NCI-H1417 treated with DMSO at 0.1 percent for 48 hours (cell line): ENCODE results near the gene RAN.
"Not testable (repeated sequence)": the region's sequence is repeated elsewhere in the genome, so short reads cannot be mapped to it uniquely, and the experiment has no call there.

Experiments used
- DNase-seq: peaks from one replicate; lab custom pipeline; 2025; lab: John Stamatoyannopoulos, UW

The RAN gene

DNA sequence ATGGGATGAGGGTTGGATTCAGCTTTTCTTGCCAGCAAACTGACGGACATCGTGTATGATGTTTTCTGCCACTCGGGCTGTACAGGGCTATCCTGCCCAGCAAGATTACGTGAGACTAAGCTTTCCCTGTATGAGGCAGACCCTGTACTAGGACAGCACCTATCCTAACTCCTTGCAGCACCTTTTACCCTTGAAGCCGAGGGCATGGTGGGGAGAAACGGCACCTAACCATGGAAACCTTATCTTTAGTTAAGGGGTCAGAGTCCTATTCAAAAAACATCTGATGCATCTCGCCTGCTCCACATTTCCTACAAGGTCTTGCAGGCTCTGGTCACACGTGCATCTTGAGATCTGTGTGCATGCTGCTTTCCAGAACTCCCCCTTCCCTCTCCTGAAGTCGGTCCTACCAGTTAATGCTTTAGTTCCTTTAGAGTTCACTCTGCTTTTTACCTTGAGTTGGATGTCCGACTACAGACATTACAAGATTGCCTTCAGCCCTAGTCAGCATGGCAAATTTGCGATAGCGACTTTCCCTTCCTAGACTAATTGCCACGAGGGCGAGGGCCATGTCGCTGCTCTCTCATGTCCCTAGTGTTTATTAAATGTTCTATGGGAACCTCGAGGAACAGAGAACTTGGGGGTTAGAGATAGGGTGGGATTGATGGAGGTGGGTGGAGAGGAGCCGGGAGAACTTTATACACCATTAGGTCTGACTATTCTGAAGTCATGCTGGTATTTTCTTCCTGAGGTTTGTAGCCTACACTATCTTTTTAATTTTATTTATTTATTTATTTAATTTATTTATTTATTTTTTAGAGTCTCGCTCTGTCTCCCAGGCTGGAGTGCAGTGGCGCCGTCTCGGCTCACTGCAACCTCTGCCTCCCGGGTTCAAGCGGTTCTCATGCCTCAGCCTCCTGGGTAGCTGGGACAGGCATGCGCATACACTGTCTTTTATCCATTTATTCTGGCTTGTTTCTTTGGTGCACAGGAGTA lies 6.6 kb downstream of the RAN start:
- no peak for DNase-seq

DNA sequence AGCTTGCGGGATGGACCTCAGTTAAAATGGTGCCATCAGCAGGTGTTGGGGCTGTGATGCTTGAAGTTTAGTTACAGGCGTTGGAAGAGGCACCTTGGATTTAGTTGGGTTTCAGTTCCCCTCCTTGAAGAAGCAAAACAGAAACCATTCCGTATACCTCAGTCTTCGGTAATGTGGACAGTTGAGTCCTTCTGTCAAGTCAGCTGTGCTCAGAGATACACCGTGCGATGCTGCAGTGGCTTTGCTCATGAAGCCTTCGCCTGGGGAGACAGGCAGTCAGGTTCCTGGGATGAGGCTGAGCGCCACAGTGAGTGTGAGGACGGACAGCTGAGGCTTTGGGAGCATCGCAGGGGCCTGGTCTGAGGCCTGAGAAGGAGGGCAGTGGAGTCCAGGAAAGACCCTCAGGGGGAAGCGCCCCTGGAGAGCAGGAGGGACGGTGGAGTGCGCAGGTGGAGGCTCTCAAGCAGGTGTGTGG lies 7.4 kb downstream of the RAN start:
- no peak for DNase-seq

DNA sequence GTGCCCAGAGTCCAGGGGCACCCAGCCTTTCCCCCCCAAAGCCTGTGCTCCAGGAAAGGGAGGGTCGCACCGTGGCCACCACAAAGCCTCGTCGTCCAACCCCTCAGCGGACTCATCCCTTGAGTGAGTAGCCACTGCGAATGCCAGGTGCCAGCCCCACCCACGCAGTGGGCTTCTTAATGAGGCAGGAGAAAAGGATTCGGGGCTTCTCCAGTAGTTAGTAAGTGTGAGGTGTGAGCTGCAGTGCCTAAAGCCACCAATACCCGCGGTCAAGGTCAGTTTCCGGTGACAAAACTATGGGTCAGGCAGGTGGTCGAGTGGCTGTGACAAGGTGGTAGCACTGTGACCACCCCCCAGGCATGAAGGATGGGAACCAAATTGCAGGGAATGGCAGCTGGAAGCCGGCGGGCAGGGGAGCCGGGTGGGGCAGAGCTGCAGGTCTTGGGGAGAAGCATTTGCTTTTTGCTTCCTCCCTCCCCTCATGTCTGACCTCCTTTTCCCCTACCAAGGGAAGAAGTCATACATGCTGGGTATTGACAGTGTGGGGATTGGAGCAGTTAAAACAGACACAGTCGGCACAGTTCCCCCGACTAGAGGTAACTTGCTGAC lies 8.0 kb downstream of the RAN start:
- no peak for DNase-seq

DNA sequence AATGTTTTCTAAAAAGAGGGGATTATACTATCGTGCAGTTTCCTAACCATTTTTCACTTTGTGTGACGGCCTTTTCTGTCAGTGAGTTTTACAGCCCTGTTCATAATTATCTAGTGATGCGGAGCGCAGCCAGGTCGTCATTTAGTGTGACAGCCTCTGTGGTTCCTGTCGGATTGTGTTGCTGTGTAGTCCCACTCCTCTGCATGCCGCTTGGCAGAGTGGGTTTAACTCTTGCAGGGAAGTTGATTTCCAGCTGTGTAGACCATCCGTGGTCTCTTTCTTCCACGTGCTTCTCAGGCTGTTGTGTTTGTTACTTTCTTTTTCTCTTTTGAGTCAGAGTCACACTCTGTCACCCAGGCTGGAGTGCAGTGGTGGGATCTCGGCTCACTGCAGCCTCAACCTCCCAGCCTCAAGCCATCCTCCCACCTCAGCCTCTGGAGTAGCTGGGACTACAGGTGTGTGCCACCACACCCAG lies 8.6 kb downstream of the RAN start:
- DNase-seq, result no peak

DNA sequence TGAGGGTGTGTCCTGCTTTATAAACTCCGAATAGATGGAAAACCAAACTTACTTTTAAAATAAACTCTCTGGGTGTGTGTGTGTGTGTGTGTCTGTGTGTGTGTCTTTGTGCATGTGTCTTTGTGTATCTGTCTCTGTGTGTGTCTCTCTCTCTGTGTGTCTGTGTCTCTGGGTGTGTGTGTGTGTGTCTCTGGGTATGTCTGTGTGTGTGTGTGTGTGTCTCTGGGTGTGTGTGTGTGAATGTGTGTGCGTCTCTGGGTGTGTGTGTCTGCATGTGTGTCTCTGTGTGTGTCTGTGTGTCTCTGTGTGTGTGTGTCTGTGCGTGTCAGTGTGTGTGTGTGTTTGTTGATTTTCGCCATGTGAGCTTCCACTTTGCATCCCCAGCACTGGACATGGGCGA lies 9.2 kb downstream of the RAN start:
- no peak for DNase-seq

DNA sequence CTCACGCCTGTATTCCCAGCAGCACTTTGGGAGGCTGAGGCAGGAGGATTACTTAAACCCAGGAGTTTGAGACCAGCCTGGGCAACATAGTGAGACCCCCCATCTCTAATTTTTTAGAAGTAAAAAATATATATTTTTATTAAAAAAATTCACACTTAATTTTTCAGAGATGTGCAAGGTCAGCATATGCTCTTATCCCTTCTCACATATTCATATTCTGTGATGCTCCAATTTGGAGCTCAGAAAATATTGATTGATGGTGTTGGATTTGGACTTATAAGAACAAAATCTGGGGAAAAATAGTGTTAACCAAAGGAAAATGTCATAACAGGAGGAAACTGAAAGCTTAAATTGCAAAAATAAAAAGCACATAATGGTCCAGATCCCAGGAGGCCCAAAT lies 9.7 kb downstream of the RAN start:
- no peak for DNase-seq

DNA sequence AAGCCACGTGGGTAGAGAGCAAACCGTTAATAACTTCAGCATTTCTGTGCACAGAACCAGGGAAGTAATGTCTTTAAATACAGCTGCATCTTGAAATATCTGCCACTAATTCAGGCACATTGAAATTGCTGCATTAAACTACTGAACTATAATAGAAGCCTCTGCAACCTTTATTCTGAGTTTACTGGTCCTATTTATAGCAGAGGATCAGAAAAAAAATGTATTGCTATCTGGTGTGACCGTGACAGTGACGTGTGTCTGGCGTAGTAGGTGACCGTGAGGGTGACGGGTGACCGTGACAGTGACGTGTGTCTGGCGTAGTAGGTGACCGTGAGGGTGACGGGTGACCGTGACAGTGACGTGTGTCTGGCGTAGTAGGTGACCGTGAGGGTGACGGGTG lies 15.3 kb downstream of the RAN start:
- DNase-seq, result not testable (repeated sequence)

DNA sequence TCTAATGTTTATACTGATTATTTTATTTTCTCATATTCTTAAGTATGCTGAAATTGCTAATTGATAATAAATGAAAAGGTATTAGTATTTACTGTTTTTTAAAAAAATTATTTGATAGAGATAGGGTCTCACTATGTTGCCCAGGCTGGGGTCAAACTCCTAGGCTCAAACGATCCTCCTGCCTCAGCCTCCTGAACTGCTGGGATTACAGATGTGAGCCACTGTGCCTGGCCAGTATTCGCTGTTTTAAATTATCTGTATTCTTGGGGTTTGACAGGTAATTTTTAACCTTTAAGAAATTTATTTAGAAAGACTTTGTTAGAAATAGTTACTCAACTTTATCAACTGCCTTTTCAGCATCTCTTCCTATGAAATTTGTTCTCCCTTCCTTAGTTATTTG lies 32.2 kb downstream of the RAN start:
- DNase-seq, result no peak

DNA sequence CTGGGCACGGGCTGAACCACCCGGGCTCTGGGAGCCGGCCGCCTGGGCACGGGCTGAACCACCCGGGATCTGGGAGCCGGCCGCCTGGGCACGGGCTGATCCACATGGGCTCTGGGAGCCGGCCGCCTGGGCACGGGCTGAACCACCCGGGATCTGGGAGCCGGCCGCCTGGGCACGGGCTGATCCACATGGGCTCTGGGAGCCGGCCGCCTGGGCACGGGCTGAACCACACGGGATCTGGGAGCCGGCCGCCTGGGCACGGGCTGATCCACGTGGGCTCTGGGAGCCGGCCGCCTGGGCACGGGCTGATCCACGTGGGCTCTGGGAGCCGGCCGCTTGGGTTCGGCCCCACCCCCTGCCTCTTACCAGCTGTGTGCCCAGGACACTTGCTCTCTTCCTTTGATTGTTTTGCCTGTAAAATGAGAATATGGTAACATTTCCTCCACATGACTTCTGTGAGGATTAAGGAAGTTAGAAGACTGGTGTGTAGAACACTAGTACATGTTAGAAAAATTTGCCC lies 33.1 kb downstream of the RAN start:
- DNase-seq, result not testable (repeated sequence)

DNA sequence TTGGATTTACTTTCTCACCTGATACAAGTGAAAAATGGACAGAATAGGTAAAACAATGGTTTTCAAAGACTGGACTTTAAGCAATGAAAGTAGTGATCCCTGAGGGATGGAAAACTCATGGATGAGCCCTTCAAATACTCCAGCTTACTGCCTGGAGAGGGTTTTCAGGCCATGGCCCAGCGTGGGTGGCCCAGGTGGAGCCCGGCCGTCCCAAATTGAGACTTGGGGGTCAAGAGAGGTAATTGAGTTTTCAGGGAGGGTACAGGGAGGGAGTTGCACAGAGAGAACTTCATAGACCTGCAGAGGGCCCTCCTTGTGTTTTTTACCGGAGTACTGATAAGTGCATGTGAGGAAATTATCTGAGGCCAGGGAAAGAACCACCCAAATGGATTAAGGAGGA lies 37.2 kb downstream of the RAN start:
- no peak for DNase-seq

DNA sequence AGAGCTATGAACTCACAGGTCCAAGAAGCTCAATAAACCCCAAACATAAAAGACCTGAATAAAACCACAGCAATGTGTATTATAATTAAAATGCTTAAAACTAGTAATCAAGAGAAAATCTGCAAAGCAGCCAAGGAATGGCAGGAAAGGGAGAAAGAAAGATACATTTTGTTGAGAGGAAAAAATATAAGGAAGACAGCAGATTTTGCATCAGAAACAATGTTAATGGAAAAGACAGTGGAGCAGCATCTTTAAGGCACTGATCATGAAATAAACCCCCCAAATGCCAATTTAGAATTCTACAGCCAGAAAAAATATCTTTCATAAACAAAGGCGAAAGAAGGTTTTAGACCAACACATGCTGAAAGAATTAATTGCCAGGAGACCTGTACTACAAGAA lies 39.3 kb downstream of the RAN start:
- no peak for DNase-seq

DNA sequence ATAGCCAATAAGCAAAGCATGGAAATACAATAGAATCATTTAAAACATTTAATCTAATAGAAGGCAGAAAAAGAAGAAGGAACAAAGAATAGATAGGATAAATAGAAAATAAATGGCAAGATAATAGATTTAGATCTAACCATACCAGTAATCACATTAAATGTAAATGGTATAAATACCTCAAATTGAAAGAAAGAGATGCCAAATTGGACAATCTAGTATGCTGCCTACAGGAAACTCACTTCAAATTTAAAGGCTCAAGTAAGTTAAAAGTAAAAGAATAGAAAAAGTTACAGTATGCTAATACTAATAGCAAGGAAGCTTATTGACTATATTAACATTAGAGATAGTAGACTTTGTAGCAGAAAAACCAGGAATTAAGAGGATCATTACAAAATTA lies 40.1 kb downstream of the RAN start:
- DNase-seq, result no peak

DNA sequence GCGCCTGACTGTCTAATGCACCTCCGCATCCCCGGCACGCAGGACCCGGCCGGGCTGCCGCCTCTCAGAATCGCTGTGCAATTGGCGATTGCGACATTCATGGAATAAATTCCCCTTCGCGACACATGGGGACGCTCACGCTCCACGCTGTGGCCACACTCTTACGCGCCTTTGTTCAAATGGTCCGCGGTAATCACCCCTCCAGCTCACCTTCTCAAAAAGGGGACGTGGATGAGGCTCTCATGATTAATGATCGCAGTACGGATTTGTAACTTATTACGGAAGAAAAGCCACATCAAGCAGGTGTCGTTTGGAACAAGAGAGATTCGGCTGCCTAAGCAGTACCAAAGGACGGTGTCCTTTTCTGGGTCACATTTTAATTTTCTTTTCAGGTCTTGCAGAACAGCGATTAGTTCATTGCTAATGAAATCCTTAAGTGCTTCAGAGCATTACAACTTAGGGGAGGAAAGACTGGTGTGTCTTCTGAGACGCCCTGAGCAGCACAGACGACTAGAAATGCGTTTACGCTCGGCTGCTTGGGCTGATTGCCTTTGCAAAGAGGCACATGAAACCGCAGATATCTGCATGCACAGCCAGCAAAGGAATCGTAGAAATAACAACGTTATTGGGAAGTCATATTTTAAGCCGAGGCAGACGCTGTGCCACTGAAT lies 44.5 kb downstream of the RAN start:
- peak; percentile 9 for DNase-seq

DNA sequence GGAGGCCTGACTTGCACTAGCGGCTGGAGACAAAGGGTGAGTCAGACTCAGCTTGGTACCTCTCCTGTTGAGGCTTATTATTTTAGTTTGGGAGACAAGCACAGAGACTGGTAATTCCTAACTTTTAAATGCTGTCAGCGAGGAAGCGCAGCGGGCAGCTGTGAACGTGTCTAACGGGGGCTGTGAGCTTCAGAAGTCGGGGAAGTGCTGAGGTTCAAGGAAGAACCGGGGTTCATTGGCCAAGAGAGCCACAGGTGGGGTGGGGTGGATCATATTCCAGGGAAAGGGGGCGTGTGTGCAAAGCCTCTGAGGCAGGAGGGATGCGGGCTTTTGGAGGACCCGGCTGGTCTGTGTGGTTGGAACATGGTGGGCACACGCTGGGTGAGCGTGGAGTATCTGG lies 45.7 kb downstream of the RAN start:
- DNase-seq, result no peak

DNA sequence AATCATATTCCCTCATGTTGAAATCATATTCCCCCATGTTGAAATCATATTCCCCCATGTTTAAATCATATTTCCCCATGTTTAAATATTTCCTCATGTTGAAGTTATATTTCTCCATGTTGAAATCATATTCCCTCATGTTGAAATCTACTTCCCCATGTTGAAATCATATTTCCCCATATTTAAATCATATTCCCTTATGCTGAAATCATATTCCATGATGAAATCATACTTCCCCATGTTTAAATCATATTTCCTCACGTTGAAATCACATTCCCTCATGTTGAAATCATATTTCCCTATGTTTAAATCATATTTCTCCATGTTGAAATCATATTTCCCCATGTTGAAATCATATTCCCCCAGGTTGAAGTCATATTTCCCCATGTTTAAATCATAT lies 47.2 kb downstream of the RAN start:
- no peak for DNase-seq

DNA sequence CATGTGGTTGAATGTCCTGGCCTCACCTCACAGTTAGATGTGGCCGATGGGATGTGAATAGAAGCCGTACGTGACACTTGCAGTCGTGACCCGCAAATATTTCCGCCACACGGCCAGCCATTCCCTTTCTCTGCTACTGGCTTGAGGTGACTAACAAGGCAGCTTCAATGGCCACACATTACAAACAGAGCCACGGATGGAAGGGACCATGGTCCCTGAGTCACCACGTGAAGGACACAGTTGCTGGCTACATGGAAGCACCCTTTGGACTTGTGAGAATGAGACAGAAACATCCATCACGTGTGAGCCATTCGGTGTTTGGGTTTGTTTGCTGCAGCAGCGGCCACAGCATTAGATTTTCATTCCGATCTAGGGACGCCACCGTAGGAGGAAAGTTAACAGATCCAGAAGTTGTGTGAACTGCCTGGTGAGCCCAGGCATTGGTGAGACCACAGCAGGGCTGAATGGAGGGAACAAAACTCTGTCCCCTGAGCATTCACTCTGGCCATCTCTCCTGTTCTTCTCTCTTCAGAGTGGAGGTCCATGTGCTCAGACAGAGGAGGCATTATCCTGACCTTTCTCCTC lies 48.3 kb downstream of the RAN start:
- no peak for DNase-seq

DNA sequence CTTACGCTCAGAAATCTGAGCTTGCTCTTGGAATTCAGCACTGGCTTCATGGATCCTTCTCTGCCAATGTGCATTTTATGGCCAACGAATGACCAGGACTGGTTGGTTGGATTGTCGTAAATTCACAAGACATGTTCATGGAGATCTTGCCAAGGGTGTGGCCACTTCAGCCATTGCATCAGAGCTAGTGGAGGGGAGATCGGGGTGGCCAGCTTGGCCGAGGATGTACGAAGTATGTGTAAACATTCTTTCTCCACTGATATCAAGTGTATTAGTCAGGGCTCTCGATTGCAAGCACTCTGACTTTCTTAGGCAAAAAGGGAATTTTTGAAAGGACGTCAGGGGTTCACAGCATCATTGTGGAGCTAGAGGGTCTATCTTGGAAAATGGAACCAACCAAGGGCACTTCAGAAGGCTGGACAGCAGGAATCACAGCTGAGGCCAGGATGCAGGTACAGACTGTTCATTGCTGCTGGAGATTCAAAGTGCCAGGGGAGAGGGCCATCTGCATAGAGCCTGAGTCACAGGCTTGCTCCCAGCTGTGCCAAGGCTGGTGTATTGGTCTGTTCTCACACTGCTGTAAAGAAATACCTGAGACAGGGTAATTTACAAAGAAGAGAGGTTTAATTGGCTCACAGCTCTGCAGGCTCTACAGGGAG lies 49.0 kb downstream of the RAN start:
- DNase-seq, result no peak

DNA sequence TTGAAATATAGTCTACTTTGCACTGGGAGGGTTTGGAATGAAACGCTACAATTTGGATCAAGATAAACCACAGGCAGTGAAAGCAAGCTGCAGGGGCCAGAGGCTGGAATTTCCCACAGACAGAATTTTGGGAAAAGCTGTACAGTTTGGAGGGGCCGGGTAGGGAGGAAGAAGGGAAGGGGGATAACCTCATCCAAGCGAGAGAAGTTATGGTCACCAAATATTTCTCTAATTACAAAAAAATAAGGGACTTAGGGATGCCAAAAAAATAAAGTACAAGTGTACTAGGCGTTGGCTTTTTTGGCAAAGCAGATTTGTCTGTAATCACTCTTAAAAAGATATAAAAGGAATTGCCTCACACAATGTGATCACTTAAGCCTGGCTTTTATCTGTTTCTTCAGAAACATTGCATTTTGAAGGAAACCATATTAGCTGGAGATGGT lies 50.7 kb downstream of the RAN start:
- DNase-seq, result no peak

DNA sequence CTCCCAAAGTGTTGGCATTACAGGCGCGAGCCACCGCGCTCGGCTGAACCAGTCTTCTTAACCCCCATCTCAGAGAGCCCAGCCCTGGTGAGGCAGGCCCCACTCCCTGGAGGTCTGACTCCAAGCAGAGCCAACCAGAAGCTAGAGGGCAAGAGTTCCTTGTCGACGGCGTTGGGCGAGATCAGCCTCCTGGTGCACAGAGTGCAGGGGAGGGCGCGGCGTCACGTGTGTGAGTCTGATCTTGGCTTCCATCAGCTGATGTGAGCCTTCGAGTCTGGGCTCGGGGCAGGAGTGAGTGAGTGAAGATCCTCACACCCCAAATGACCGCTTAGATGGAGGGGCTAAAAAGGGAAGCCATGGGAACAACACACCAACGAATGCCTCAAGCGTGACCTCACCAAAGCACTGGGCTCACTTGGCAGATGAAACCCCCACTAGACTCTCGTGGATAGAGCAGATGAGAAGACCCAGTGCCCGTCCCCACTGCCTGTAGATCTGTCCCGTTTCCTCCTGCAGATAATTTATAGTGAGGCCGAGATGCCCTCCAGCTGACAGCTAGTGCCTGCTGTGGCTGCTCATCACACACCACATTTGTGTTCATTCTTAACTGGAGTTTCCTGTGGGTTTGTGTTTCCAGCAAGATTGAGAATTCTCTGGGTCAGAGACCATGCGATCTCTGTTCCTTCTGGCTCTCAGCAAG lies 53.2 kb downstream of the RAN start:
- no peak for DNase-seq

DNA sequence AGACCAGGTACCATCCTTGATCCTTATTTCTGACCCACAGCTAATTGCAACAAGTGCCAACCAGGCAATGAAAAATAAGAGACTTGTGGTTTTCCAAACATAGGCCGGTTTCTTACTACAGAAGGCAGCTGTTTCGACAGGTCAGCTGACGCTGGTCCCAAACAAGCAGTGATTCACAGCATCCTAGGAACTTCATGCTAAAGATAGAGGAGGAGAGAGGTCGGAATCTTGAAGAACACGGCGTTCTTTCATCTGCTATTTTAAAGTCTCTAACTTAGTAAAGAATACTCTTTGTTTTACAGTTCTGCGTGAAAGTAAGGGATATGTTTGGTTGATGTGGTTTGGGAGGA lies 53.8 kb downstream of the RAN start:
- DNase-seq, result no peak
